ENCODE measurements around the gene ELN.

ELN gene

GRCh38 chr7:74057216-74057925, 29.4 kb downstream of the ELN start:
- Mint-ChIP-seq H3K4me3 (no peak overlapping the region), H3K27ac (no peak overlapping the region), H3K9me3 (no peaks in the 10 kb centered on the region), H3K27me3 (peaks cover 4% of the 10 kb centered on the region), H3K36me3 (no peaks in the 10 kb centered on the region), H3K4me1 (no peaks in the 10 kb centered on the region)

GRCh38 chr7:74057987-74058386, 30.0 kb downstream of the ELN start:
- no peak overlapping the region for H3K27ac Mint-ChIP-seq

GRCh38 chr7:74058486-74058885, 30.5 kb downstream of the ELN start:
- no peaks in the 10 kb centered on the region for H3K36me3 Mint-ChIP-seq
- H3K27ac Mint-ChIP-seq = no peak overlapping the region
- H3K4me1 Mint-ChIP-seq = no peaks in the 10 kb centered on the region
- no peaks in the 10 kb centered on the region for H3K9me3 Mint-ChIP-seq
- no peak overlapping the region for H3K4me3 Mint-ChIP-seq
- peaks cover 4% of the 10 kb centered on the region for H3K27me3 Mint-ChIP-seq

More at GRCh38 chr7:74057987-74058386, 30.0 kb downstream of the ELN start:
- Mint-ChIP-seq H3K4me3 (no peak overlapping the region), H3K36me3 (no peaks in the 10 kb centered on the region), H3K4me1 (no peaks in the 10 kb centered on the region), H3K27me3 (peaks cover 4% of the 10 kb centered on the region), H3K9me3 (no peaks in the 10 kb centered on the region)

DNA sequence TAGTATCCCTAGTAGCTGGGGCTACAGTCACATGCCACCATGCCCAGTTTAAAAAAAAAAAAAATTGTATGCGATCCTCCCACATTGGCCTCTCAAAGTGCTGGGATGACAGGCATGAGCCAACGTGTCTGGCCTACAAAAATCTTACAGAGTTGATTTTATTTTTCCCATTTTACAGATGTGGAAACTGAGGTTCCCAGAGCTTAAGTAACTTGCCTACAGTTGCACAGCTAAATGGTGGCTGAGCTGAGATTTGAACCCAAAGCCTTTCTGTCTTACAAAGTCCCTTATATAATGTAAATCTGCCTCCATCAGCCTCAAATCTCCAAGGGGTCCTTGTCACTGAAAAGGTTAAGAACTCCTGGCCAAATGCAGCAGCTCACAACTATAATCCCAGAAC, 31.1 kb downstream of the ELN start:
- Mint-ChIP-seq H3K4me1 (no peaks in the 10 kb centered on the region), H3K27me3 (peaks cover 4% of the 10 kb centered on the region), H3K9me3 (no peaks in the 10 kb centered on the region), H3K4me3 (no peak overlapping the region), H3K27ac (no peak overlapping the region), H3K36me3 (no peaks in the 10 kb centered on the region)

GRCh38 chr7:74059681-74060588, 32.0 kb downstream of the ELN start:
- no peaks in the 10 kb centered on the region for H3K4me1 Mint-ChIP-seq
- H3K27ac Mint-ChIP-seq = no peak overlapping the region
- no peaks in the 10 kb centered on the region for H3K36me3 Mint-ChIP-seq
- H3K9me3 Mint-ChIP-seq = no peaks in the 10 kb centered on the region
- peaks cover 4% of the 10 kb centered on the region for H3K27me3 Mint-ChIP-seq
- no peak overlapping the region for H3K4me3 Mint-ChIP-seq

DNA sequence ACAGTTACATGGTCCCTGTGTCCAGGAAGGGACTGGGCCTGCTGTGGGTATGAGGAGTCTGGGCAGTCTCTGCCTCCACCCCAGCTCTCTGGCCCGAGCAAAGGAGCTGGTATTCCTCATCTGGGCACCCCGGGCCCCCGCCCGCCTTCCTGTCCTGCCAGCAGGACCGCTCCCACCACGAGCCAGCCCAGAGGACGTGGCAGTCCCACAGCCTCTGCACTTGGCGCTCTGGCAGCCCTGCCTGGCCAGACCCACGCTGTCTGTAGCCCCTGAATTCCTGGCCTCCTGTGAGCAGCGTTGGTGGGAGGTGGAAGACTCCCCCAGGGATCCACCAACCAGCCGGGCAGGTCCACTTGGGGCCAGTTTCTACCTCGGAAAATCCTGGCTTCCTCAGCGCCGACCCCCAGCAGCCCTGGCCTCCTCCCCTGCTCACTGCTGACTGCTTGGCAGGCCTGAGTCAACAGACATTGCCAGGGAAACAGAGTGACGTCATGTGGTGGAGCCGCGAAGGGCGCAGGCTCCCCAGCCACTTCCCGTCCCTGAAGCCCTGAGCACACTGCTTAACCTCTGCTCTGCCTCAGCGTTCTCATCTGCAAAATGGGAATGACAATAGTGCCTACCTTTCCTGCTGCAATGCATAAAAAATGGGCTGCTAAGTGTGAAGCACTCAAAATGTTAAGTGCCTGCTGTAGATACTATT, 34.0 kb downstream of the ELN start:
- peaks cover 4% of the 10 kb centered on the region for H3K27me3 Mint-ChIP-seq
- H3K27ac Mint-ChIP-seq = peak overlapping the region; percentile 59
- no peaks in the 10 kb centered on the region for H3K4me1 Mint-ChIP-seq
- H3K9me3 Mint-ChIP-seq = no peaks in the 10 kb centered on the region
- peak overlapping the region; percentile 51 for H3K4me3 Mint-ChIP-seq
- no peaks in the 10 kb centered on the region for H3K36me3 Mint-ChIP-seq

GRCh38 chr7:74063223-74063641, 35.3 kb downstream of the ELN start:
- Mint-ChIP-seq H3K9me3 (no peaks in the 10 kb centered on the region), H3K4me1 (no peaks in the 10 kb centered on the region), H3K4me3 (no peak overlapping the region), H3K36me3 (no peaks in the 10 kb centered on the region), H3K27ac (no peak overlapping the region), H3K27me3 (no peaks in the 10 kb centered on the region)

DNA sequence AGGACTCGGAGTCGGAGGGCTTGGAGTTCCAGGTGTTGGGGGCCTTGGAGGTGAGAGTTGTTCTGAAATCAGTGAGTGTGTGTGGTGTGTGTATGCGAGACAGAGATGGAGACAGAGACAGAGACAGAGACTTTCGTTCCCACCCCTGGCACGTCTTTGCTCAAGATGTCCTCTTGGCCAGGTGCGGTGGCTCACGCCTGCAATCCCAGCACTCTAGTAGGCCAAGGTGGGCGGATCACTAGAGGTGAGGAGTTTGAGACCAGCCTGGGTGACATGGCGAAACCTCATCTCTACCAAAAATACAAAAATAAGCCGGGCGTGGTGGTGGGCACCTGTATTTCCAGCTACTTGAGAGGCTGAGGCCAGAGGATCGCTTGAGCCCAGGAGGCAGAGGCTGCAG, 35.7 kb downstream of the ELN start:
- H3K4me3 Mint-ChIP-seq = no peak overlapping the region
- H3K36me3 Mint-ChIP-seq = no peaks in the 10 kb centered on the region
- H3K4me1 Mint-ChIP-seq = no peaks in the 10 kb centered on the region
- no peak overlapping the region for H3K27ac Mint-ChIP-seq
- no peaks in the 10 kb centered on the region for H3K27me3 Mint-ChIP-seq
- no peaks in the 10 kb centered on the region for H3K9me3 Mint-ChIP-seq

GRCh38 chr7:74064696-74065095, 36.7 kb downstream of the ELN start:
- no peaks in the 10 kb centered on the region for H3K4me1 Mint-ChIP-seq
- H3K36me3 Mint-ChIP-seq = no peaks in the 10 kb centered on the region
- H3K9me3 Mint-ChIP-seq = no peaks in the 10 kb centered on the region
- no peaks in the 10 kb centered on the region for H3K27me3 Mint-ChIP-seq
- no peak overlapping the region for H3K4me3 Mint-ChIP-seq
- H3K27ac Mint-ChIP-seq = no peak overlapping the region

DNA sequence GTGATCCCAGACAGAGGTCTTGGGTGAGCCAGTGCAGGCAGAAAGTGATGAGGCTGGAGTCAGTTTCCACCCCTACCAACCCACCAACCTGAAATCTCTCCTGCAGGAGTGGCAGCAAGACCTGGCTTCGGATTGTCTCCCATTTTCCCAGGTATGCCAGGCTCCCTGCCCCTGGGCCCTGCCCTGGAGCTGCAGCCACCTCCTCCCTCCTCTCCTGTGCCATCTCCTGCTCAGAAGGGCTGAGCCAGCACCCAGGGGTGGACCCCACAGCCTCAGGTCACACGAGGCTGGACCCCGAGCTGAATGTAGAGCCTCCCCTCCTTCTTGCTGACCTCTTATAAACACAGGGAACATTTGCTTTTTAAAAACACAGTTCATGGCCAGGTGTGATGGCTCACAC, 38.7 kb downstream of the ELN start:
- Mint-ChIP-seq H3K27me3 (no peaks in the 10 kb centered on the region), H3K4me3 (no peak overlapping the region), H3K27ac (no peak overlapping the region), H3K36me3 (no peaks in the 10 kb centered on the region), H3K4me1 (no peaks in the 10 kb centered on the region), H3K9me3 (no peaks in the 10 kb centered on the region)

- Mint-ChIP-seq H3K27me3 (no peaks in the 10 kb centered on the region), H3K36me3 (no peaks in the 10 kb centered on the region), H3K27ac (no peak overlapping the region), H3K4me3 (no peak overlapping the region), H3K4me1 (no peaks in the 10 kb centered on the region), H3K9me3 (no peaks in the 10 kb centered on the region)
Measured at GRCh38 chr7:74068378-74069085, 40.6 kb downstream of the ELN start.

- no peak overlapping the region for H3K27ac Mint-ChIP-seq
- H3K27me3 Mint-ChIP-seq = no peaks in the 10 kb centered on the region
- H3K9me3 Mint-ChIP-seq = no peaks in the 10 kb centered on the region
Measured at GRCh38 chr7:74069086-74069541, 41.1 kb downstream of the ELN start.

GRCh38 chr7:74069790-74070618, 42.0 kb downstream of the ELN start:
- no peak overlapping the region for H3K4me3 Mint-ChIP-seq
- H3K27ac Mint-ChIP-seq = no peak overlapping the region
- no peaks in the 10 kb centered on the region for H3K9me3 Mint-ChIP-seq
- H3K4me1 Mint-ChIP-seq = no peaks in the 10 kb centered on the region
- H3K36me3 Mint-ChIP-seq = no peaks in the 10 kb centered on the region
- no peaks in the 10 kb centered on the region for H3K27me3 Mint-ChIP-seq

More at GRCh38 chr7:74069086-74069541, 41.1 kb downstream of the ELN start:
- no peaks in the 10 kb centered on the region for H3K36me3 Mint-ChIP-seq
- no peak overlapping the region for H3K4me3 Mint-ChIP-seq
- no peaks in the 10 kb centered on the region for H3K4me1 Mint-ChIP-seq

DNA sequence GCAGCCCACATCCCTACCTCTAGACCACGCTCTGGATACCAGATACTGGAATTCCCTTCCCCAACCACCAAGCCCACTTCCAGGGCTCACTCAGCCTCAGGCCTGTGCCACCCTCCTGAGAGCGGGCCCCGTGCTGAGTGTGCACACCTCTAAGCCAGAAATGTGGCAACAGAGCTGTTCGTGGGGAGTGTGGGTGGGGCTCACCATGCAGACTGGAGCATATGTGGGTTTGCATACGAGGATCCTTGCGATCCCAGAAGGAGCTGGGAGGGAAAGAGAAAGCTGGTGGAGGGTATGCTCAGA, 42.6 kb downstream of the ELN start:
- Mint-ChIP-seq H3K27me3 (no peaks in the 10 kb centered on the region), H3K27ac (no peak overlapping the region), H3K4me1 (no peaks in the 10 kb centered on the region), H3K4me3 (no peak overlapping the region), H3K9me3 (no peaks in the 10 kb centered on the region), H3K36me3 (no peaks in the 10 kb centered on the region)

DNA sequence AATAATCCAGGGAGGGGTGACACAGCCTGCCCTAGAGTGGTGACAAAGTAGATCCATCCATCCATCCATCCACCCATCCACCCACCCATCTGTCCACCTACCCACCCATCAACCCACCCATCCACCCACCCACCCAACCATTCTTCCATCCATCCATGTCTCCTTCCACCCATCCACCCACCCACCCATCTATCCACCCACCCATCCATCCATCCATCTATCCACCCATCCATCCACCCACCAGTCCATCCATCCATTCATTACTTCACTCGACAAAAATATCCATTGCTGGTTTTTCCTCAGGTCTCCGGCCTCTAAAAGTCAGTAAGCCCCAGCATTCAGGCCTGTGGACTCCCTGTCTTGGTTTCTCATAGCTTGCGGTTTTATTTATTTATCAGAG, 43.1 kb downstream of the ELN start:
- H3K27me3 Mint-ChIP-seq = no peaks in the 10 kb centered on the region
- H3K4me1 Mint-ChIP-seq = no peaks in the 10 kb centered on the region
- no peak overlapping the region for H3K27ac Mint-ChIP-seq
- H3K4me3 Mint-ChIP-seq = no peak overlapping the region
- H3K9me3 Mint-ChIP-seq = no peaks in the 10 kb centered on the region
- H3K36me3 Mint-ChIP-seq = no peaks in the 10 kb centered on the region
